ENCODE results near the gene PGD. TPM values are rescaled to one million over a fixed set of nuclear protein-coding genes. Genes with fewer than 3 reads are reported as not detected.
A peak's percentile ranks its signal among the peaks of the same experiment; 100 is the strongest.

Gene PGD
- 207 and 265 TPM in 2 replicates for total RNA-seq (ENCODE audit: low replicate concordance)

GRCh38 chr1:10398734-10399443, at the start of gene PGD:
PGD (plus strand) TSS chr1:10399064; CDS start chr1:10399118, 54 bp downstream.
- TF ChIP-seq CTCF (IDR thresholded peaks at IDR 0.05), result no peak
- TF ChIP-seq EZH2phosphoT487 (IDR thresholded peaks at IDR 0.05), result no peak
- peak; percentile 21 for TF ChIP-seq EZH2 (IDR thresholded peaks at IDR 0.05)
- Histone ChIP-seq H3K4me3 (peak within 1 kb of the TSS; percentile 67), H3K4me1 (peaks cover 10% of the 10 kb centered on the region), H3K36me3 (peaks cover 10% of the 10 kb centered on the region), H2AFZ (replicated peaks) (peak within 1 kb of the TSS; percentile 87), H3K4me2 (peak within 1 kb of the TSS; percentile 95), H4K20me1 (ENCODE audit: low read depth) (peaks cover 32% of the 10 kb centered on the region), H3K27ac (peak within 1 kb of the TSS; percentile 96), H3K9me3 (ENCODE audit: low read depth) (no peaks in the 10 kb centered on the region), H3K9ac (peak within 1 kb of the TSS; percentile 71), H3K79me2 (ENCODE audit: low read depth) (peaks cover 57% of the 10 kb centered on the region), H3K27me3 (no peaks in the 10 kb centered on the region), H3F3A (ENCODE audit: low read depth) (peaks cover 23% of the 10 kb centered on the region)
- peak; percentile 99 for DNase-seq (ENCODE audit: low spot score)
- Mint-ChIP-seq H3K4me1 (peaks cover 27% of the 10 kb centered on the region), H3K27me3 (ENCODE audit: insufficient read depth, low read depth) (peaks cover 11% of the 10 kb centered on the region), H3K4me3 (peak within 1 kb of the TSS; percentile 96), H3K27ac (peak within 1 kb of the TSS; percentile 98), H3K36me3 (peaks cover 31% of the 10 kb centered on the region), H3K9me3 (peaks cover 7% of the 10 kb centered on the region)

GRCh38 chr1:10353282-10353681, 45.6 kb upstream of the PGD start:
- Histone ChIP-seq H3K36me3 (peaks cover 6% of the 10 kb centered on the region), H3K4me1 (peaks cover 24% of the 10 kb centered on the region), H3K9ac (no peak overlapping the region), H3K27me3 (no peaks in the 10 kb centered on the region), H3K79me2 (ENCODE audit: low read depth) (no peaks in the 10 kb centered on the region), H3K4me2 (peak overlapping the region; percentile 66), H4K20me1 (ENCODE audit: low read depth) (no peaks in the 10 kb centered on the region), H3K27ac (peak overlapping the region; percentile 85), H2AFZ (replicated peaks) (no peak overlapping the region), H3K9me3 (ENCODE audit: low read depth) (no peaks in the 10 kb centered on the region), H3F3A (ENCODE audit: low read depth) (peaks cover 13% of the 10 kb centered on the region), H3K4me3 (no peak overlapping the region)
- H3K27me3 Mint-ChIP-seq (ENCODE audit: insufficient read depth, low read depth), result peaks cover 5% of the 10 kb centered on the region
- H3K4me1 Mint-ChIP-seq, result no peaks in the 10 kb centered on the region
- H3K4me3 Mint-ChIP-seq, result no peak overlapping the region
- DNase-seq (ENCODE audit: low spot score), result peak; percentile 80
- peaks cover 32% of the 10 kb centered on the region for H3K36me3 Mint-ChIP-seq
- no peaks in the 10 kb centered on the region for H3K9me3 Mint-ChIP-seq
- no peak overlapping the region for H3K27ac Mint-ChIP-seq
- TF ChIP-seq EZH2 (IDR thresholded peaks at IDR 0.05), result no peak
- no peak for TF ChIP-seq EZH2phosphoT487 (IDR thresholded peaks at IDR 0.05)
- TF ChIP-seq CTCF (IDR thresholded peaks at IDR 0.05), result no peak

- no peaks in the 10 kb centered on the region for H3K79me2 ChIP-seq (ENCODE audit: low read depth)
- no peaks in the 10 kb centered on the region for H3K9me3 ChIP-seq (ENCODE audit: low read depth)
- Mint-ChIP-seq H3K27me3 (ENCODE audit: insufficient read depth, low read depth) (peaks cover 5% of the 10 kb centered on the region), H3K36me3 (peaks cover 29% of the 10 kb centered on the region), H3K27ac (no peak overlapping the region), H3K4me1 (no peaks in the 10 kb centered on the region), H3K9me3 (no peaks in the 10 kb centered on the region), H3K4me3 (no peak overlapping the region)
- no peak overlapping the region for H3K9ac ChIP-seq
- peak overlapping the region; percentile 66 for H3K4me2 ChIP-seq
- peaks cover 13% of the 10 kb centered on the region for H3F3A ChIP-seq (ENCODE audit: low read depth)
- DNase-seq (ENCODE audit: low spot score), result no peak
- no peaks in the 10 kb centered on the region for H3K27me3 ChIP-seq
- peak overlapping the region; percentile 85 for H3K27ac ChIP-seq
- peaks cover 6% of the 10 kb centered on the region for H3K36me3 ChIP-seq
- H4K20me1 ChIP-seq (ENCODE audit: low read depth), result no peaks in the 10 kb centered on the region
- peaks cover 24% of the 10 kb centered on the region for H3K4me1 ChIP-seq
- H3K4me3 ChIP-seq, result no peak overlapping the region
- TF ChIP-seq EZH2 (IDR thresholded peaks at IDR 0.05), result no peak
- no peak for TF ChIP-seq CTCF (IDR thresholded peaks at IDR 0.05)
- no peak for TF ChIP-seq EZH2phosphoT487 (IDR thresholded peaks at IDR 0.05)
- no peak overlapping the region for H2AFZ ChIP-seq (replicated peaks)
These were observed 45.2 kb upstream of the PGD start for GRCh38 chr1:10353693-10354092.
